K562 (cell line): ENCODE results near the gene MROH8. TPM values are rescaled to one million over a fixed set of nuclear protein-coding genes. Genes with fewer than 3 reads are reported as not detected.

Source experiments
- ARID3B ChIP-seq: fragments of 250-450 bp; sonication (Bioruptor Pico); IDR thresholded peaks from 2 replicates; pipeline ENCODE4 v1.4.0; 2020; ENCODE audit warnings: borderline replicate concordance
- ATF7 ChIP-seq: fragments of 450-650 bp; IDR thresholded peaks from 2 replicates; pipeline ENCODE4 v1.7.1; 2014; ENCODE audit warnings: mild to moderate bottlenecking, moderate library complexity
- BCL6 ChIP-seq: fragments of 250-450 bp; sonication (Bioruptor Pico); IDR thresholded peaks from 2 replicates; pipeline ENCODE4 v1.4.0; 2020
- BMI1 ChIP-seq: fragments of 150-350 bp; IDR thresholded peaks from 2 replicates; pipeline ENCODE4 v1.6.1; 2014; ENCODE audit warnings: low read length
- CBX8 ChIP-seq: fragments of 200-600 bp; sonication (generic); IDR thresholded peaks from 2 replicates; pipeline ENCODE4 v1.6.1; 2012; ENCODE audit warnings: borderline replicate concordance, mixed run types, low read depth, mild to moderate bottlenecking, moderate library complexity, mixed read lengths, low read length, control low read depth, inconsistent platforms; ENCODE audit not compliant: poor library complexity, severe bottlenecking; ENCODE audit errors: extremely low read depth
- CSDE1 ChIP-seq, 2 experiments: fragments of 450-650 bp; IDR thresholded peaks; 2 replicates each; pipeline ENCODE4 v1.6.1; 2016; ENCODE audit warnings: mild to moderate bottlenecking in 1 of 2
- DPF2 ChIP-seq: fragments of 450-650 bp; IDR thresholded peaks from 2 replicates; pipeline ENCODE4 v1.6.1; 2016
- ELF4 ChIP-seq: fragments of 450-650 bp; formaldehyde crosslinking; IDR thresholded peaks from 2 replicates; pipeline ENCODE4 v1.4.0; 2022; ENCODE audit warnings: missing genetic modification characterization
- EZH2 ChIP-seq: IDR thresholded peaks from 2 replicates; pipeline ENCODE4 v1.6.1; 2012; ENCODE audit warnings: low read depth, mild to moderate bottlenecking, inconsistent platforms, low read length, borderline replicate concordance
- FOXM1 ChIP-seq, 2 experiments: fragments of 450-650 bp in 1 of 2; sonication (generic) in 1 of 2; formaldehyde crosslinking in 1 of 2; IDR thresholded peaks; 2 replicates each; pipeline versions ENCODE4 v1.6.1 to v1.9.0; 2017 to 2022; ENCODE audit warnings: low read depth in 2 of 2, mild to moderate bottlenecking in 2 of 2, missing genetic modification reagents in 1 of 2, moderate library complexity in 1 of 2
- HMG20B ChIP-seq: fragments of 250-450 bp; sonication (Bioruptor Pico); IDR thresholded peaks from 2 replicates; pipeline ENCODE4 v1.5.0; 2021; ENCODE audit warnings: mild to moderate bottlenecking
- HSF4 ChIP-seq: fragments of 250-450 bp; sonication (Bioruptor Pico); IDR thresholded peaks from 2 replicates; pipeline ENCODE4 v2.1.2; 2022; ENCODE audit warnings: mild to moderate bottlenecking, moderate library complexity, borderline replicate concordance
- KAT2B ChIP-seq: IDR thresholded peaks from one replicate; pipeline ENCODE4 v1.6.1; 2012; ENCODE audit warnings: low read depth, mild to moderate bottlenecking, control low read depth, inconsistent platforms, low read length, moderate library complexity
- MCM7 ChIP-seq, 2 experiments: fragments of 450-650 bp; IDR thresholded peaks; 2 replicates each; pipeline ENCODE4 v1.6.1; 2016 to 2018
- MECOM ChIP-seq: fragments of 250-450 bp; sonication (Bioruptor Pico); IDR thresholded peaks from 2 replicates; pipeline ENCODE4 v1.8.0; 2022; ENCODE audit warnings: inconsistent platforms
- MYNN ChIP-seq, 2 experiments: sonication (generic); formaldehyde crosslinking in 1 of 2; IDR thresholded peaks; 2 replicates each; pipeline versions ENCODE4 v1.5.0 to v1.6.1; 2016 to 2020; ENCODE audit warnings: antibody characterized with exemption in 1 of 2, missing genetic modification reagents in 1 of 2
- RFX1 ChIP-seq: fragments of 450-650 bp; IDR thresholded peaks from 2 replicates; pipeline ENCODE4 v1.6.1; 2016; ENCODE audit warnings: mild to moderate bottlenecking, moderate library complexity
- ZBTB11 ChIP-seq, 3 experiments: fragments of 200-800 bp in 1 of 3; fragments of 250-450 bp in 1 of 3; fragments of 450-650 bp in 1 of 3; sonication (Bioruptor Pico) in 1 of 3; sonication (Bioruptor generic) in 1 of 3; formaldehyde crosslinking in 1 of 3; IDR thresholded peaks; 2 replicates each; pipeline versions ENCODE4 v1.6.1 to v1.8.0; 2016 to 2022; ENCODE audit warnings: mild to moderate bottlenecking in 2 of 3, missing genetic modification characterization in 2 of 3, missing compliant biosample characterization in 1 of 3, moderate library complexity in 1 of 3
- ZNF766 ChIP-seq: fragments of 200-800 bp; sonication (Bioruptor generic); conservative IDR thresholded peaks from 2 replicates; pipeline ENCODE4 v1.6.1; 2016; ENCODE audit warnings: missing genetic modification characterization, missing compliant biosample characterization
- polyA plus RNA-seq, 8 experiments: library from polyadenylated mRNA; depleted of rRNA in 4 of 8; stranded (reverse) in 5 of 8; unstranded in 3 of 8; fragments of >200 nt; fragmentation: Nextera tagmentation in 2 of 8; fragmentation: Illumina TruSeq in 1 of 8; extraction: Ambion mirVana in 2 of 8; extraction: Trizol in 1 of 8; gene quantifications; 2 replicates each; pipeline versions ENCODE4 v1.2.1 to v1.2.3, GENCODE V29; 2011 to 2014; ENCODE audit warnings: inconsistent platforms in 1 of 8, missing spikeins in 1 of 8
- total RNA-seq, 7 experiments: library from RNA; depleted of rRNA in 6 of 7; stranded (reverse); fragments of >200 nt in 6 of 7; fragmentation: Illumina TruSeq in 2 of 7; extraction: Trizol in 2 of 7; gene quantifications; 2 replicates each; pipeline versions ENCODE4 v1.2.1 to v1.2.3, GENCODE V29; 2011 to 2021; ENCODE audit warnings: low replicate concordance in 1 of 7
- TF ChIP-seq, protein P1 (sequence below): fragments of 200-800 bp; sonication (Bioruptor generic); IDR thresholded peaks from 2 replicates; pipeline ENCODE4 v1.6.1; 2017; ENCODE audit warnings: missing genetic modification characterization, missing compliant biosample characterization

Gene MROH8
- total and polyA plus RNA-seq, 9 of the 15 experiments (the other 6 are each of a cell fraction or from before 2014, with no cell fraction given), result 0.21 to 1.5 (median 0.78) TPM

GRCh38 chr20:37161830-37162549, 17.4 kb downstream of the MROH8 start (continued):
- TF ChIP-seq MYNN (IDR thresholded peaks at IDR 0.05), result no peak
- TF ChIP-seq MYNN (CRISPR knock-in tag; IDR thresholded peaks at IDR 0.05), result no peak
- no peak for TF ChIP-seq CBX8
- no peak for TF ChIP-seq ZNF766 (CRISPR knock-in tag)
- TF ChIP-seq ARID3B (CRISPR knock-in tag), result no peak
- TF ChIP-seq EZH2, result no peak
- no peak for TF ChIP-seq MCM7 (IDR thresholded peaks at IDR 0.05)
- TF ChIP-seq ELF4, result no peak
- peak; percentile 47; the same call in 1 of the 2 replicates for TF ChIP-seq DPF2
- no peak for TF ChIP-seq ATF7
- TF ChIP-seq FOXM1 (IDR thresholded peaks at IDR 0.05; ENCODE audit: low read depth), result no peak
- TF ChIP-seq FOXM1 (CRISPR knock-in tag; IDR thresholded peaks at IDR 0.05; ENCODE audit: low read depth), result no peak
- no peak for TF ChIP-seq BMI1
- no peak for TF ChIP-seq KAT2B
- no peak for TF ChIP-seq MECOM (CRISPR knock-in tag)
- no peak for TF ChIP-seq BCL6 (CRISPR knock-in tag)
- no peak for TF ChIP-seq CSDE1 (IDR thresholded peaks at IDR 0.05)
- TF ChIP-seq RFX1, result no peak
- no peak for TF ChIP-seq ZBTB11 (CRISPR knock-in tag; IDR thresholded peaks at IDR 0.05)
- TF ChIP-seq HSF4 (CRISPR knock-in tag), result no peak
- TF ChIP-seq, protein P1, sequence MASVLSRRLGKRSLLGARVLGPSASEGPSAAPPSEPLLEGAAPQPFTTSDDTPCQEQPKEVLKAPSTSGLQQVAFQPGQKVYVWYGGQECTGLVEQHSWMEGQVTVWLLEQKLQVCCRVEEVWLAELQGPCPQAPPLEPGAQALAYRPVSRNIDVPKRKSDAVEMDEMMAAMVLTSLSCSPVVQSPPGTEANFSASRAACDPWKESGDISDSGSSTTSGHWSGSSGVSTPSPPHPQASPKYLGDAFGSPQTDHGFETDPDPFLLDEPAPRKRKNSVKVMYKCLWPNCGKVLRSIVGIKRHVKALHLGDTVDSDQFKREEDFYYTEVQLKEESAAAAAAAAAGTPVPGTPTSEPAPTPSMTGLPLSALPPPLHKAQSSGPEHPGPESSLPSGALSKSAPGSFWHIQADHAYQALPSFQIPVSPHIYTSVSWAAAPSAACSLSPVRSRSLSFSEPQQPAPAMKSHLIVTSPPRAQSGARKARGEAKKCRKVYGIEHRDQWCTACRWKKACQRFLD (CRISPR knock-in tag), result no peak
- TF ChIP-seq HMG20B, result no peak
